A673 (cell line): Measurements from ENCODE around the gene SEMG1. TPM values are rescaled to one million over a fixed set of nuclear protein-coding genes. Genes with fewer than 3 reads are reported as not detected.

ENCODE experiments used
- BruUV-seq: library from RNA; stranded (reverse); fragments of 400-500 nt; replicated peaks from 2 replicates; lab custom pipeline; 2021; lab: Mats Ljungman, UMichigan
- CTCF ChIA-PET: fragments of 300-600 bp; sonication (Branson Sonifier 250); formaldehyde crosslinking; loops from one replicate; lab custom pipeline; 2022; ENCODE audit warnings: antibody characterized with exemption; lab: Charles Lee
- POLR2A ChIA-PET: fragments of 300-600 bp; sonication (Branson Sonifier 250); formaldehyde crosslinking; loops from one replicate; lab custom pipeline; 2022; ENCODE audit warnings: antibody characterized with exemption; ENCODE audit not compliant: low non-redundant PET; lab: Charles Lee
- DNase-seq: peaks from one replicate; pipeline ENCODE4 v3.0.0-alpha.2; 2015; ENCODE audit warnings: low spot score
- H3K27ac ChIP-seq: fragments of 200-600 bp; sonication (generic); 2 replicates; pipeline ENCODE4 v1.5.1; 2016; ENCODE audit warnings: mixed run types, low read depth, mild to moderate bottlenecking, mixed read lengths, antibody characterized with exemption, low read length; ENCODE audit not compliant: poor library complexity, severe bottlenecking
- H3K27me3 ChIP-seq: fragments of 200-600 bp; sonication (generic); replicated peaks from 2 replicates; pipeline ENCODE4 v1.6.1; 2017; ENCODE audit warnings: mixed run types, low read depth, mild to moderate bottlenecking, mixed read lengths, antibody characterized with exemption, low read length; ENCODE audit not compliant: insufficient read depth, poor library complexity
- H3K36me3 ChIP-seq: fragments of 200-600 bp; sonication (generic); 2 replicates; pipeline ENCODE4 v1.6.1; 2016; ENCODE audit warnings: mixed run types, mild to moderate bottlenecking, mixed read lengths, antibody characterized with exemption, low read length; ENCODE audit not compliant: insufficient read depth, poor library complexity, severe bottlenecking
- H3K4me1 ChIP-seq: fragments of 200-600 bp; sonication (generic); 2 replicates; pipeline ENCODE4 v1.6.1; 2017; ENCODE audit warnings: mixed run types, mild to moderate bottlenecking, mixed read lengths, antibody characterized with exemption, low read length; ENCODE audit not compliant: insufficient read depth, poor library complexity, severe bottlenecking
- H3K4me3 ChIP-seq: fragments of 200-600 bp; sonication (generic); 2 replicates; pipeline ENCODE4 v1.5.1; 2016; ENCODE audit warnings: low read depth, mixed run types, mild to moderate bottlenecking, mixed read lengths, low read length; ENCODE audit not compliant: poor library complexity, severe bottlenecking
- H3K9me3 ChIP-seq: fragments of 200-600 bp; sonication (generic); 2 replicates; pipeline ENCODE4 v1.6.1; 2016; ENCODE audit warnings: mixed run types, low read depth, mild to moderate bottlenecking, mixed read lengths, antibody characterized with exemption, low read length; ENCODE audit not compliant: poor library complexity, severe bottlenecking
- EZH2 ChIP-seq: fragments of 200-600 bp; sonication (generic); IDR thresholded peaks from 2 replicates; pipeline ENCODE4 v1.6.1; 2017; ENCODE audit warnings: borderline replicate concordance, low read depth, mild to moderate bottlenecking, mixed read lengths, antibody characterized with exemption, low read length; ENCODE audit not compliant: poor library complexity, severe bottlenecking
- intact Hi-C: fragments of 100-400 bp; cut with micrococcal nuclease; formaldehyde crosslinking; loops from one replicate; pipeline ENCODE4 v1.10.0; 2022; ENCODE audit not compliant: unreplicated experiment
- total RNA-seq: library from RNA; stranded (reverse); gene quantifications from 2 replicates; pipeline ENCODE4 v1.2.3, GENCODE V29; 2021
- TF ChIP-seq, protein P1 (sequence below): fragments of 300-800, 200-600 bp; sonication (generic); conservative IDR thresholded peaks from 2 replicates; pipeline ENCODE4 v1.5.1; 2017; ENCODE audit warnings: low read depth, mild to moderate bottlenecking, antibody characterized with exemption, low read length, moderate library complexity, mixed read lengths

The SEMG1 gene
- total RNA-seq, 1 experiment from 2014 or later = 5.5 TPM

DNA sequence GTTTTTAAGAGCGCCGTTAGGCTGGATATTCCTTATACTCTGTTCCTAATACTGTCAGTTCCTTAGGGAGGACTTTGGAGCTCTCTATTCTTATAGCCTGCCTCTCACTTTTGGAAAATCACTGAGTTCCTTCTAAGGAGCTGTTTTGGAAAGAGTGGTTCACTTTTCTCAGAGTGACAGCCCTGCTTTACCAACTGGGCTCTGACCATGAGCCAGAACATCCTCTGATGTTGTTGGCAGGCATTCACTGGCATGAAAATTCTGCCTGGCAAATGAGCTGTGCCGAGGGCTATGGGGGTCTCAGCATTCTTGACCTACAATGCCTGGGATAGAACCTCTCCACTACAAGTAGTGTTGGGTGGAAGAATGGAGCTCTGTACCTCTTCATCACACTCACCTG lies 14.9 kb upstream of the SEMG1 start:
- ChIA-PET CTCF (no interaction called here), POLR2A (interaction anchor here (0.6 kb wide), 1 partner anchor 12 kb away, joined by 5 read pairs; no protein-coding TSS in a partner anchor)
- no peaks in the 10 kb centered on the region for H3K27me3 ChIP-seq
- H3K27ac ChIP-seq = no peak overlapping the region
- no TSS peak for BruUV-seq
- no peaks in the 10 kb centered on the region for H3K36me3 ChIP-seq
- H3K4me3 ChIP-seq = no peak overlapping the region
- intact Hi-C loops = no loop called here
- no peak for DNase-seq
- no peaks in the 10 kb centered on the region for H3K4me1 ChIP-seq
- TF ChIP-seq, protein P1, sequence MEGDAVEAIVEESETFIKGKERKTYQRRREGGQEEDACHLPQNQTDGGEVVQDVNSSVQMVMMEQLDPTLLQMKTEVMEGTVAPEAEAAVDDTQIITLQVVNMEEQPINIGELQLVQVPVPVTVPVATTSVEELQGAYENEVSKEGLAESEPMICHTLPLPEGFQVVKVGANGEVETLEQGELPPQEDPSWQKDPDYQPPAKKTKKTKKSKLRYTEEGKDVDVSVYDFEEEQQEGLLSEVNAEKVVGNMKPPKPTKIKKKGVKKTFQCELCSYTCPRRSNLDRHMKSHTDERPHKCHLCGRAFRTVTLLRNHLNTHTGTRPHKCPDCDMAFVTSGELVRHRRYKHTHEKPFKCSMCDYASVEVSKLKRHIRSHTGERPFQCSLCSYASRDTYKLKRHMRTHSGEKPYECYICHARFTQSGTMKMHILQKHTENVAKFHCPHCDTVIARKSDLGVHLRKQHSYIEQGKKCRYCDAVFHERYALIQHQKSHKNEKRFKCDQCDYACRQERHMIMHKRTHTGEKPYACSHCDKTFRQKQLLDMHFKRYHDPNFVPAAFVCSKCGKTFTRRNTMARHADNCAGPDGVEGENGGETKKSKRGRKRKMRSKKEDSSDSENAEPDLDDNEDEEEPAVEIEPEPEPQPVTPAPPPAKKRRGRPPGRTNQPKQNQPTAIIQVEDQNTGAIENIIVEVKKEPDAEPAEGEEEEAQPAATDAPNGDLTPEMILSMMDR = no peak
- no peak for TF ChIP-seq EZH2
- H3K9me3 ChIP-seq = no peaks in the 10 kb centered on the region

DNA sequence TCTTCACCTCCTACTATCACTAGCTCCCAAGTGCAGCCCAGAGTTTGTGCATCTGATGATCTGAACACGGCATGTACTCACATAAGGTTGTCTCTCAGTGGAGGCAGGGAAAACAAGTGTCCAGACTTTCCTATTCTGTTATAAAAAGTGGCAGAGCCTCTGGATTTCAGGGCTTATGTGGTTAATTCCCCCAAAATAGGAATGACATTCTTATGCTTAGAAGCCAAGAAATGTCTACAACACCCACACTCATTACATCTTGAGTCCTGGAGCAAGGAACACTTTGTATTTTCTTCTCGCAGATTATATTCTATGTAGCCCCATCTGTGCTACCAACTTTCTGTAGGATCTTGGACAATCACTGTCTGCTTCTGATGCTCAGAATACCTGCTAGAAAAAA lies 13.5 kb upstream of the SEMG1 start:
- Histone ChIP-seq H3K9me3 (no peaks in the 10 kb centered on the region), H3K4me1 (no peaks in the 10 kb centered on the region), H3K4me3 (no peak overlapping the region), H3K27me3 (no peaks in the 10 kb centered on the region), H3K27ac (no peak overlapping the region), H3K36me3 (no peaks in the 10 kb centered on the region)
- intact Hi-C loops = no loop called here
- TF ChIP-seq, protein P1 = no peak
- TF ChIP-seq EZH2 = no peak
- ChIA-PET POLR2A (no interaction called here), CTCF (no interaction called here)
- no peak for DNase-seq
- BruUV-seq = no TSS peak

DNA sequence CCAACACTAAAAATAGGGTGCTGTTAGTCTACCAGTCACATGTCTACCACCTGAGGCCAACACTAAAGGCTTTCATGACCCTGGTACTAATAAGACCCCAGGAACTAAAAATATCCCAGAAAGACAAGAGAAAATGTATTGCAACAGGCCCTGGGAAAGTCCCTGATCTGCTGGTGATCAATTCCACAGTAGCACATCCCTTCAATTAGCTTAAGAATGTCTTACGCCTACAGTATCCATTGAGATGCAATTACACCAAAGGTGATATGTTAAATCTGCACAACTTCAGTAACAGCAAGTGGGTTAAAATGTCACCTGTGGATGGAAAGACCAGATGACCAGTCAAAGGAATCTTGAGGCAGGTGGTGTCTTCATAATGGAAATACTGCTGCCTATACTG lies 3.1 kb downstream of the SEMG1 start:
- Histone ChIP-seq H3K36me3 (no peaks in the 10 kb centered on the region), H3K4me1 (peaks cover 7% of the 10 kb centered on the region), H3K27me3 (peaks cover 3% of the 10 kb centered on the region), H3K9me3 (no peaks in the 10 kb centered on the region), H3K4me3 (no peak overlapping the region), H3K27ac (no peak overlapping the region)
- TF ChIP-seq EZH2 = no peak
- TF ChIP-seq, protein P1 = no peak
- CTCF ChIA-PET = no interaction called here
- POLR2A ChIA-PET = no interaction called here
- intact Hi-C loops = no loop called here
- DNase-seq = no peak
- BruUV-seq = no TSS peak
